ENCODE measurements around the gene ZZZ3.
"Not testable (repeated sequence)": the region's sequence is repeated elsewhere in the genome, so short reads cannot be mapped to it uniquely, and the experiment has no call there.

The ZZZ3 gene

DNA sequence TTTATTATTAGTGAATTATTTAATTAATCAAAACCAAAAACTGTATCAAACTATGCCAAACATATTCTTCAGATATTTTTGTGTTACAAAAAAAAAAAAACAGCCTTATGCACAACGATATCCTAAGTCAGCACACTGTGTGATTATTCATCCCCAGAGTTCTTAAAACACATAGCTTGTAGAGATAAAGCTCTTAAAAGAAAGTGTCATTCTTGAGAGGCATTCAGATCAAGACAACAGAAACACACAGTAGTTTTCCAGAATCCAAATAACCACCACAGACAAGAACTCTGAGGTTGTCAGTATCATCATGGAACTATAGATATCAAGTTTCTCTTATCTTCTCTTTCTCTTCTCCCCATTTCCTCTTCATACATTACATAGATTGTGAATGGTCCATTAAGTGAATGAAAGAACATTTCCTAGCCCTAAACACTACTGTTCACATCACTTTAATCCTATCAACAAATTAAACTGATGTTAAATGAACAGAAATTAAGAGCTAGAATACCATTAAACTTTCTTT is 13.5 kb downstream of the ZZZ3 start:
- DNase-seq = no peak

DNA sequence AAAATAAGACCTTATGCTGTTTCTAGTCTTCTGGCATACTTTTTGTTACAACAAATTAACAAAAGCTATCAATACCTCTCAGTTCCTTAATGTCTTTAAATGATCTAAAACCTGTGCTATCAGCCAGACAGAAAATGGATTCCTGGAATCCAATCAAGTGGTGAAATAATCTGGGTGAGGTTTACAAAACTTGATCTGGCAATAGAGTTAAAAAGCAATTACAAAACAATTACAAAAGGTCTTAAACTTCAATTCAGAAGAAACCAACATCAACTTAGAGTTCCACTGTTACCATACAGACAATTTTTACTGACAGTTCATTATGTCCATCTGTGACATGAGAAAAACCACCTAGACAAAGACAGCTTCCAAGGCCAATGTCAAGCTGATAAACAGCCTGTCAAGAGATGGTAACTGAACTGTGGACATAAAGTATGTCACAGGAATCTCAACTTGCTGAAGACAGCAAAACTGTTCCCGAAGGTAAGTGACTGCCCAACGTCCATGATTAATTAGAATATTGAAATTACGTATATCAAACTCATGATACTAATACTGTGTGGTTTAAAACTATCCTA is 17.4 kb downstream of the ZZZ3 start:
- no peak for DNase-seq

DNA sequence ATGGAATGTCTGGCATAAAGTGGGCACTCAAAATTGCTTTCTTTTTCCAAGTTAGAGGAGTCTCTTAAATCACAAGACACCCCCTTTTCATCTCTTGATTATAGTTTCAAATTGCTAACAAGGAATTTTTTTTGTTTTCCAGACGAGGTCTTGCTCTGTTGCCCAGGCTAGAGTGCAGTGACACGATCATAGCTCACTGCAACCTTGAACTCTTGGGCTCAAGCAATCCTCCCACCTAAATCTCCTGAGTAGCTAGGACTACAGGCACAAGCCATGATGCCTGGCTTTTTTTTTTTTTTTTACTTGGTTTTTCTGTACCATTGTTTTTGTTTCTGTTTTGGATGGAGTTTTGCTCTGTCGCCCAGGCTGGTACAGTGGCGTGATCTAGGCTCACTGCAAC is 20.8 kb downstream of the ZZZ3 start:
- DNase-seq = no peak

DNA sequence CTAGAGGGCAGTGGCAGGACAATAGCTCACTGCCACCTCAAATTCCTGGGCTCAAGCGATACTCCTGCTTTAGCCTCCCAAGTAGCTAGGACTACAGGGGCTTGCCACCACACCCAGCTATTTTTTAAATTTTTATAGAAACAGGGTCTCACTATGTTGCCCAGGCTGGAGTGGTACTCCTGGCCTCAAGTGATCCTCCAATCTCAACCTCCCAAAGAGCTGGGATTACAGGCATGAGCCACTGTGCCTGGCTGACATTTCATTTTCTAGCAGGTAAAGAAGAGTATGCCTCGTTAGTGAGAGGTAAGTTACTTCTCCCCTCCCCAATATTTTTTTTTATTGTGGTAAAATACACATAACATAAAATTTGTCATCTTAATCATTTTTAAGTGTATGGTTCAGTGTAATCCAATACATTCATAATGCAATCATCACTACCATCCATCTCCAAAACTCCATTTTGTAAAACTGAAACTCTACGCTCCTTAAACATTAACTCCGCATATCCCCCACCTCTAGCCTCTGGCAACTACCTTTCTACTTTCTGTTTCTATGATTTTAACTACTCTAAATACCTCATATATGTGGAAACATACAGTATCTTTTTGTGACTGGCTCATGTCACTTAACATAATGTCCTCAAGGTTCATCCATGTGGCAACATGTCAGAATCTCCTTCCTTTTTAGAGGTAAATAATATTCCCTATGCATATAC is 22.4 kb downstream of the ZZZ3 start:
- no peak for DNase-seq

DNA sequence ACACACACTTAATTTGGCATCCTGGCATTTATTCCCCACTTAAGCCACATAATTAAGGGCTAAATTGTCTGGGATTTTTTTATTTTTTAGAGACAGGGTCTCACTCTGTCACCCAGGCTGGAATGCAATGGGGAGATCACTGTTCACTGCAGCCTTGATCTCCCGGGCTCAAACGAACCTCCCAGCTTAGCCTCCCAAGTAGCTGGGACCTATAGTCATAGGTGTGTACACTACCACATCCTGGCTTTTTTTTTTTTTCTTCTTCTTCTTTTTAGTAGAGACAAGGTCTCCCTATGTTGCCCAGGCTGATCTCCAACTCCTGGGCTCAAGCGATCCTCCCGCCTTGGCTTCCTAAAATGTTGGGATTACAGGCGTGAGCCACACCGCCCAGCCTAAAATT is 24.2 kb downstream of the ZZZ3 start:
- no peak for DNase-seq

DNA sequence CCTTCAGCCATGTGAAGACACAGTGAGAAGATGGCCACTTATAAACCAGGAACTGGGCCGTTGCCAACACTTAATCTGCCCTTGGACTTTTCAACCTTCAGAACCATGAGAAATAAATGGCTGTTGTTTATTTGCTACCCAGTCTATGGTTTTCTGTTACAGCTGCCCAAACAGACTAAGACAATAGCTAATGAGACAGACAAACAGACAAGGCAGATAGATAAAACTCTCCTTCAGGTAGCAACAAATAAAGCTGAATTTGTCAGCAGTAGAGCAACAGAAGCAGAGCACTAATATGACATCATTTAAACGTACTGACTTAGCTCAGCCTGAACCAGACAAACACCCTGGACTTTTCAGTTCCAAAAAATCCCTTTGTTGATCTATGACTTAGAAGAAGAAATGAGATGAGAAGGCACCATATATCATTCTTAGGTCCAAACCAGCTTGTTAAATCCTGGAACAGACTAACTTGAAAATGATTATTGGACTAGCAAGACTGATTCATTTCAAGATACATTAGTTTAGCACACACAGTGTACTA is 27.0 kb downstream of the ZZZ3 start:
- no peak for DNase-seq

DNA sequence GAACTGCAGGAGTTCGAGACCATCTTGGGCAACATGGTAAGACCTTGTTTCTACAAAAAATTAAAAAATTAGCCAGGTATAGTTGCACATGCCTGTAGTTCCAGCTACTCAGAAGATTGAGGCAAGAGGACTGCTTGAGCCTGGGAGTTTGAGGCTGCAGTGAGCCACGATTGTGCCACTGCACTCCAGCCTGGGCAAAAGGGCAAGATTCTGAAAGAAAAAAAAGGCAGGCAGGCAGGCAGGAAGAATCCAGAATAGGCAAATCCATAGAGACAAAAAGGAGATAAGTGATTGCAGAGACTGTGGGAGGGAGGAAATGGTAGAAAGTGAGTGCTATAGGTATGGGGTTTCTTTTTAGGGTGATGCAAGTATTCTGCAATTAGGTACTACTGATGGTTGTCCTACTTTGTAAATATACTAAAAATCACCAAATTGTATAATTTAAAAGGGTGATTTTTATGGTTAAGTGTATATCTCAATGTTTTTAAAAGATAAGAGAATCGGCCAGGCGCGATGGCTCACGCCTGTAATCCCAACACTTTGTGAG is 29.4 kb downstream of the ZZZ3 start:
- DNase-seq = no peak

DNA sequence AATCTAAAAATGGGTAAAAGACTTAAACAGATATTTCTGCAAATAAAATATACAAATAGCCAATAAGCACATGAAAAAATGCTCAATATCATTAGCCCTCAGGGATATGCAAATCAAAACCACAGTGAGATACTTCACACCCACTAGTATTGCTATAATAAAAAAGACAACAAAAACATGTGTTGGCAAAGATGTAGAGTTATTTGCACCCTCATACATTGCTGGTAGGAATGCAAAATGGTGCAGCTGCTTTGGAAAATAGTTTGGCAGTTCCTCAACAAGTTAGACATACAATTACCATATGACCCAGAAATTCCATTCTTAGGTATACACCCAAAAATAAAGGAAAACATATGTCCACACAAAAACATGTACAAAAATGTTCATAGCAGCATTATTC is 30.2 kb downstream of the ZZZ3 start:
- no peak for DNase-seq

DNA sequence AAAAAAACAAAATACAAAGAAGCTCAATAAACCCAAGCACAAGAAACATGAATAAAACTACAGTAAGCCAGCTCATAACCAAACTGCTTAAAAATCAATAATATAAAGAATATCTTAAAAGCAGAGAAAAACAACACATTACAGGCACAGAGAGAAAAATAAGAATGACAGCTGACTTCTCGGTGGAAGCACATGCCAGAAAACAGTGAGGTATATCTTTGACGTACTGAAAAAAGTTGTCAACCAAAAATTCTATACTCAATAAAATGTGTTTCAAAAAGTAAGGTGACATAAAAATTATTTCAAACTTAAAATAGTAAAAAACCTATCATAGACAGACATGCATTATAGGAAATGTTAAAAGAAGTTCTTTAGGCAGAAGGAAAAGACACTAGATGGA is 33.3 kb downstream of the ZZZ3 start:
- DNase-seq = no peak

DNA sequence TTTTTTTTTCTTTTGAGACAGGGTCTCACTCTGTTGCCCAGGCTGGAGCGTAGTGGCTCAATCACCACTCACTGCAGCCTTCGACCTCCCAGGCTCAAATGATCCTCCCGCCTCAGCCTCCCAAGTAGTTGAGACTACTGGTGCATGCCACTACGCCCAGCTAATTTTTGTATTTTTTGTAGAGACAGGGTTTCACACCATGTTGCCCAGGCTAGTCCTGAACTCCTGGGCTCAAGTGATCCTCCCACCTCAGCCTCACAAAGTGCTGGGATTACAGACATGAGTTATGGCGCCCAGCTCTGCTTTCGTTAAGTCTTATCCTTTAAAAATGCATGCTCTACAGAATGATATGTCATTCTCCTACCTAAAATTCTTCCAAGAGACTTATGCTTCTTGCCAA is 36.2 kb downstream of the ZZZ3 start:
- DNase-seq = not testable (repeated sequence)

DNA sequence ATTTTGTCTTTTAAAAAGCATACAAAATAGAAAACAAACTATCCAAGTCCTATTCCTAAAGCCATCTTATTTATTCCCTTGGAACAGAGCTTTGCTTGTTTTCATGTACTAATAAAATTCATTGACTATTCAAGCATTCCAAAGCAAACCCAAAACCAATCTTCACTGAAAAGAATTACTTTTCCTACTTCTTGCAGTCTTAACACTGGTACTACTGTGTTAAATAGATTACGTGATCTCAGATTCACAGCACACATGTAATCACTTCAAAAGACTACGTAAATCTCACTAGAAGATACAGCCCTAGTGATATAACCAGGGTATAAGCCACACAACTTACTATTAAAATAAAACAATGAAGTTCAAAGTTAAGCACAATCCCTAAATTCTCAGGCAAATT is 39.0 kb downstream of the ZZZ3 start:
- no peak for DNase-seq

DNA sequence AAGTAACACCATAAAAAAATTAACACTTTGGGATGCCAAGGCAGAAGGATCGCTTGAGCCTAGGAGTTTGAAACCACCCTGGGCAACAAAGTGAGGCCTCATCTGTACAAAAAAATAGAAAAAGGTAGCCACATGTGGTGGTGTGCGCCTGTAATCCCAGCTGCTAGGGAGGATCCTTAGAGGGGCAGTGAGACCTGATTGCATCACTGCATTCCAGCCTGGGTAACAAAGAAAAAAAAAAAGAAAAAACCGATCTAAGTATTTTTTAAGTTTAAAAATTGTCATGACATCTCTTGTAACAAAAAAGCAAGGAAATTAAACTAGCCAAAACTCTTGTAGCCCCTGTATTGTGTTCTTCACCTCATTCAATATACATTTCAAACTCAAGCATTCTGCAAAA is 39.5 kb downstream of the ZZZ3 start:
- no peak for DNase-seq

DNA sequence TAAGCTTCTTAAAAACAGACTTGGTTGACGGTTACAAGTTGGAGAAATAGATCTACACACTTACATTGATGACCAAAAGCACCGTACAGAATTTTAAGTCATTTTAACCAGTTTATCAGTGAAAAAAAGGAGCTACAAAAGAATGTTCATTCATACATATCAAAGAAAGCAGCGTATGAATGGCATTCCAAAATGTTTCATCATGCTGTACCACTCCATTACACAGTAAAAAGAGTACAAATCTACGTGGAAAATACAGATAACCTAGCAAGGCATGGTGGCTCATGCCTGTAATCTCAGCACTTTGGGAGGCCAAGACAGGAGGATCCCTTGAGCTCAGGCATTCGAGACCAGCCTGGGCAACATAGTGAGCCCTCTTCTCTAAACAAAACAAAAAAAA is 40.3 kb downstream of the ZZZ3 start:
- no peak for DNase-seq

DNA sequence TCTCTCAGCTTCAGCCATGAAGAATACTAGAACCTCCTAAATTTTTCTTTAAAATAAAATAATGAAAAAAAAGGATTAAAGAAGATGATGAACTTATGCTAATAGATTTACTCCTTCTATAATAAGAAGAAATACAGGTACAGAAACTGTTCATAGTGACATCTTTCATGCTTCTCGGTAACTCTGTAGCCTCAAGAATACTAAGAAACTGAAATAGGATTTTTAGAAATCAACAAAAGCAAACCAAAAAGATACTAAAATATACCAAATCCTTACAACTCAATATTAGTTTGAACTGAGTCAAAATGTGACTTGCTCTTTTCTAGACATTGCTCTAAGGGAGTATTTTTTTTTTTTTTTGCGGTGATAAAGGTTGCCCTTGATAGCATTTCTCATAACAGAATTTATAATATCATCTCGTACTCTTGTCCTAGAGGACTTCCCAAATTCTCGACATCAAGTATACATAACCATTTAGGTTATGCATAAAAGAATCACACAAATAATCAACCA is 42.8 kb downstream of the ZZZ3 start:
- no peak for DNase-seq

DNA sequence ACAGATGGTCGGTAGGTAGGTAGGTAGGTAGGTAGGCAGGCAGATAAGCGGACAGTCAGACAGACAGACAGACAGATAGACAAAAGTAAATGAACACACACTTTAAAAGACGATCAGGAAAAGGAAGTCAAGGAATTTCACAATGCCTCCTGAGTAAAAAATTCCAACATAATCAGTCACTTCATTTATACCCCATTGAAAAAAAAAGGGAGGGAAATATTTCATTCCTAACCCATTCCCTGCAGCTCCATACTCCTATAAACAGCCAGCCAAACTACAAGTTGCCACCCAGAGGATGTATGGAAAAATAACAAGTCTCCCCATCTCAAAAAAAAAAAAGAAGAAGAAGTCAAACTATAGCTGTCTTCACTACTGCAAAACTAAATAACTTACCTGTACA is 43.4 kb downstream of the ZZZ3 start:
- no peak for DNase-seq

DNA sequence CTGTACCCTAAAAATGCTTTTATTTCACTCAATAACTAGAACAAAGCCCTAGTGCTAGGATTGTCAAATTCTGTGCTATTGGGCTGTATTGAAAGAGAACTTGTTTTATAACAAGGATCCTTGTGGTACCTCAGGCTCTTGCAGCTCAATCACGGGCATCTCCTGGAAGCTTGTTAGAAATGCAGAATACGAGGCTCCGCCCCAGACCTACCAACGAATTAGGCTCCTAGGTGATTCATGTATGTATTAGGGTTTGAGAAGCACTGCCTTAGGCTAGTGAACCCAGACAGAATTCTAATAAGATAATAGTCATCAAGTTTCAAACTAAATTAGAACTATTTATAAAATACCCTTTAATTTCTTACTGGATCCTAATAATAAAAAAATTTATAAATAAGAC is 45.6 kb downstream of the ZZZ3 start:
- no peak for DNase-seq

Data from CD4-positive, alpha-beta T cell treated with Interleukin-4 for 1 hour (primary cell).